HG03175 (cell line): ENCODE results near the gene KIAA1958.
"Not testable (repeated sequence)": the region's sequence is repeated elsewhere in the genome, so short reads cannot be mapped to it uniquely, and the experiment has no call there.

ENCODE experiments used
- ATAC-seq: cut with Tn5 transposase; IDR thresholded peaks from one replicate; pipeline ENCODE4 v1.9.1; 2021; ENCODE audit warnings: mild to moderate bottlenecking, moderate library complexity; ENCODE audit not compliant: unreplicated experiment

Gene KIAA1958

DNA sequence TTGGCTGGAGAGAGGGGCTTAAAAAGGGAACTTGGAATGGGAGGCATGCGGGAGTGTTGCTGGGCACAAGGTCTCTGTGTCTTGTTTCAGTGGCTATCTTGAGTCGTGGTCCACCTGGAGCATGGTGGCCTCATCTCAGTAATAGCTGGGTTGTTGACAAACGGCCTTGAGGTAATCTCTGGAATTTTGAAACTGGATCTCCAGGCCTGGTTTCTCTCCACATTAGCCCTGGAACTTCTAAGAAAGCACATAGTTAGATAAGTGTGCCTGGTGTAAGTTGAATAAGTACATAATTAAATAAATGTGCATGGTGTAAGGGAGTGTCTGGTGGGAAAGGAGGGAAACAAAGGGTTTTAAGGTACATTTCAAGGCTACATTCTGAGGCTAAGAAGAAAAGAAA, 169.0 kb downstream of the KIAA1958 start:
- ATAC-seq, result no peak

DNA sequence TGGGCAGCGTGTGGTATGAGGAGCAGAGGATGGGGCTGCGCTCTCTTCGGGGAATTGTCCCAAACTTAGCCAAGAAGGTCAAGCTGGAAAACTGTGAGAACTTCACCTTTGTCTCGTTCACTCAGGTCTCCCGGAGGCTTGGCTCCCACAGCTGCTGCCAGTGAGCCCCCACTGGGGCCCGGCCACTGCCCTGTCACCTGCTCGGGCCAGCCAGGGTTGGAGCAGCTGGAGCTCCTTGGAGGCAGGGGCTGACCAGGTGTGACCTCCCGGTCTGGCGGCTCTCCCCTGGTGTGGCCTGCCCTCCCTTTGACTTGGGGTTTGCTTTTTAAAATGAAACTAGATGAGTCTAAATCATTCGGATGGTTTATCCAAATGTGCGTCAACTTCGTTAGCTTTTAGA, 173.3 kb downstream of the KIAA1958 start:
- no peak for ATAC-seq

- ATAC-seq, result no peak
Measured at GRCh38 chr9:112663681-112664080, 177.1 kb downstream of the KIAA1958 start.

DNA sequence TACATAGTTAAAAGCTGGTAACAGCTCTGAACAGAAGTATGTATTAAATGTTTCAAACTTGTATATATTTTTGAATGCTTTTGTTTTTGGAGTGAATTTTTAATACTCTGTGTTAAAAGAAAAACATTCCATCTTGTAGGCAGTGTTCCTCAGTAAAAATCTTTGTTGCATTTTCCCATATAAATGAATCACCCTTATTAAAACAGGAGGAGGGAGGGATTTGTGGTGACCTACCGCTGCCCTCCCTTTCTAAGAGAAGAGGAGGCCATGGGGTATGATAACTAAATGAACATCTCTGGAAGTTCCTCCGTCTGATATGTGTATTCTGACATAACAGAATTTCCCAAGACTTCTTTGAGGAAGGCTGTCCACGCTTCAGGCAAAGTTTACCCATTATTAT, 177.9 kb downstream of the KIAA1958 start:
- ATAC-seq, result no peak

- no peak for ATAC-seq
Measured at GRCh38 chr9:112665347-112665746, 178.7 kb downstream of the KIAA1958 start.

- ATAC-seq, result no peak
Measured at GRCh38 chr9:112669326-112669725, 182.7 kb downstream of the KIAA1958 start.

GRCh38 chr9:112670991-112671625, 184.5 kb downstream of the KIAA1958 start:
- no peak for ATAC-seq

DNA sequence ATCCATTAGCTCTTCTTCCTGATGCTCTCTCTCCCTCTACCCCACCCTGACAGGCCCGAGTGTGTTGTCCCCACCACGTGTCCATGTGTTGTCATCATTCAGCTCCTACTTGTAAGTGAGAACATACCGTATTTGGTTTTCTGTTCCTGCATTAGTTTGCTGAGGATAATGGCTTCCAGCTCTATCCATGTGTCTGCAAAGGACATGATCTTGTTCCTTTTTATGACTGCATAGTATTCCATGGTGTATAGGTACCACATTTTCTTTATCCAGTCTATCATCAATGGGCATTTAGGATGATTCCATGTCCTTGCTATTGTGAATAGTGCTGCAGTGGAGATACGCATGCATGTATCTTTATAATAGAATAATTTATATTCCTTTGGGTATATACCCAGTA, 186.6 kb downstream of the KIAA1958 start:
- not testable (repeated sequence) for ATAC-seq

DNA sequence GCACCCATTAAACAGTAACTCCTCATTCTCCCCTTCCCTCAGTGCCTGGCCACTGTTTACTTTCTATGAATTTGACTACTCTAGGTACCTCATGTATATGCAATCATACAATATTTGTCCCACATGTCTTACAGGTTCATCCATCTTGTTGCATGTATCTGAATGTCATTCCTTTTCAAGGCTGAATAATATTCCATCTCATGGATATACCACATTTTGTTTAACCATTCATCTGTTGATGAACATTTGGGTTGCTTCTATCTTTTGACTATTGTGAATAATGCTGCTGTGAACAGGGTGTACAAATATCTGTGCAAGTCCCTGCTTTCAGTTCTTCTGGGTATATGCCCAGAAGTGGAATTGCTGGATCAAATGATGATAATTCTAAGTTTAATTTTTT, 190.4 kb downstream of the KIAA1958 start:
- no peak for ATAC-seq

GRCh38 chr9:112680731-112681402, 194.2 kb downstream of the KIAA1958 start:
- ATAC-seq, result no peak

DNA sequence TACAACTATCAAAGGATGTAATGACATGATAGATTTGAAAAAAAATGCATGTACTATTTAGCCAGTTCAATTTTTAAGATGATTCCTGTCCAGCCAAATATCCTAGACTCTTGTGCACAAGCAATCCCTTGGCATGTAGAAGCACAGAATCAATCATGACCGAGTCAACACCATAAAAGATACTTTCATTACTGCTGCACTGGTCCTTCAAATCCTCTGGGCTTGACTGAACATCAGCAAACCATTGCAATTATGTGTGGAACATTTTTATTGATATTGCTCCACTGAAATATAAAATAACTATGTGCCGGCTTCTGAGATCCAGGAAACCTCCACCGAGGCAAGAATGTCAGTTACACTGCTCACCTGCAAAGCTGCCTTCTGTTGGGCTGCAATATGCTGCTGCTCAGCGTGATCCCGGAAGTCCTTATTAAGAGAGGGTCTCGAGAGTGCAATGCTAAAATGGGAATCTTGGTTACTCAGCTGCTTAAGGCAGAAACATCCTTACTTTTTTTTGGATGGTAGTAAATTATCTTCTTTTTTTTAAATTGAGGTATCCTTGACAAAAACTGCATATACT, 202.6 kb downstream of the KIAA1958 start:
- ATAC-seq, result no peak

DNA sequence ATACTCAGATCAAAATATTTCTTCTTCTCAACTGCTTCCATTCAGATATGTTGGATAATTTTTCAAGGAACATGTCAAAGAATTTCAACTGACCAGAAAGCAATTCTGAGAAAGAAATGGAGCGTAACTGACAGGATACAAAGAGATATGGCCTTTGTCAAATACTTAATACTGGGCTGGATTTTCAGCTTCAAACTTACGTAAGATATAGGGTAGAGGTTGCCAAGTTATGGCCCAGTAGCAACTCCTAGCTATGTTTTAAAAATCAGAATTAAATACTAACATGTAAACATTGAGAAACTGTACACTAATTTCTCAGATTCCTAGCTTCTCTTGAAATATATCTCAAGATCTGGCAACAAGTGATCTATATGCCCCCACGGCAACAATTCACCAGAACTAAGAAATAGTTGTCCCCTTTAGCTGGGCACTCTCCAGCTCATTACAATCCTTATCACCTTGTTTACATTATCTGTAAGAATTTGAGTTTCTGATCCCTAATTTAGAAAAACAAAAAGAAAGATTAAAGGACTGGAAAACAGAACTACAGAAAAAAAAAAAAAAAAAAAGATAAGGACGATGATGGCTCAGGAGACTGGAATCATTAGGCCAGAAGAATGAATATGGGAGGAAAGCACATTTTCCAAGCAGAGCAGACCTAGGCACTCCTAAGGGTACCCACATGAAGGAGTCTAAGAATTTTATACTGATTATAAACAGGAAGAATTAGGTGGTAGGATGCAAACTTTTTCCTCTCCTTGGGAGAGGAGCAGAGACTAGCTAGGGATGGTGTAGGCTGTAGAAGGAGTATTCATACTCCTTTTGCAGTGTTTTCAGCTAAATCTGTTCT, 208.3 kb downstream of the KIAA1958 start:
- ATAC-seq, result no peak

GRCh38 chr9:112696461-112696860, 209.8 kb downstream of the KIAA1958 start:
- no peak for ATAC-seq

DNA sequence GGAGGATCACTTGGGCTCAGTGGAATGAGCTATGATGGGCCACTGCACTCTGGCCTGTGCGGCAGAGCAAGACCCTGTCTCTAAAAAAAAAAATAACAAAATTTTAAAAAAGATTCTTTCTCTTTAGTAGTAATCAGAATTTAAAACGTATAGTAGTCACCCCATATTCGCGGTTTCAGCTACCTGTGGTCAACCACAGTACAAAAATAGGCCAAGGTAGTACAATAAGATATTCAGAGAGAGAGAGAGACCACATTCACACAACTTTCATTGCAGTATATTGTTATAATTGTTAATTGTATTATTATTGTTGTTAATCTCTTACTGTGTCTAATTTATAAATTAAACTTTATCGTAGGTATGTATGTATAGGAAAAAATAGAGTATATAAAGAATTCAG, 212.6 kb downstream of the KIAA1958 start:
- peak; percentile 82 for ATAC-seq

- ATAC-seq, result no peak
Measured at GRCh38 chr9:112700085-112700484, 213.5 kb downstream of the KIAA1958 start.

GRCh38 chr9:112703304-112703703, 216.7 kb downstream of the KIAA1958 start:
- no peak for ATAC-seq

DNA sequence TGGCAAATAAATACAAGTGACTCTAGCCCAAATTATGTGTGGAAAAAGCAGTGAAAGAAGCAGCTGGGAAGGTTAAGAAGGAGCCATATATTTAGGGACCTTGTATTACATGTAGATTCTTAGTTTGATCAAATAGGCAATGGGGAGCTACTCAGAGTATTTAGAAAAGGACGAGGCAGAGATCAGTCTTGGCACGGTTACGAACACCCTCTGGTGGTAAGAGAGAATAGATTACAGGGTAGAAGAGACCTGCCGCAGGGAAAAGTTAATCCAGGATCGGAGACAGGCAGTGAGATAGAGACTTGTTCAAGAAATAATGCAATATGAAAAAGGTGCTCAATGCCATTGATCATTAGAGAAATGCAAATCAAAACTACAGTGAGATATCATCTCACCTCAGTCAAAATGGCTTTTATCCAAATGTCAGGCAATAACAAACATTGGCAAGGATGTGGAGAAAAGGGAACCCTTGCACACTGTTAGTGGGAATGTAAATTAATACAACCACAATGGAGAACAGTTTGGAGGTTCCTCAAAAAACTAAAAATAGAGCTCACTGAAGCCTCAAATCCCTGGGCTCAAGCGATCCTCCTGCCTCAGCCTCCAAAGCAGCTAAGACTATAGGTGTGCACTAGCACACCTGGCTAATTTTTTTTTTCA, 219.3 kb downstream of the KIAA1958 start:
- no peak for ATAC-seq

- ATAC-seq, result no peak
Measured at GRCh38 chr9:112711050-112711689, 224.5 kb downstream of the KIAA1958 start.

GRCh38 chr9:112712678-112713077, 226.1 kb downstream of the KIAA1958 start:
- ATAC-seq, result no peak

GRCh38 chr9:112717661-112718331, 231.2 kb downstream of the KIAA1958 start, which contains the start of gene INIP:
Gene INIP, minus strand, starts transcription at chr9:112718117. Its CDS starts 1,632 bp downstream, at chr9:112716485.
- ATAC-seq, result peak; percentile 94
